ENCODE data around the gene ERBB4.

The ERBB4 gene

GRCh38 chr2:211903961-211904360, 634.6 kb downstream of the ERBB4 start:
- no peak for DNase-seq (ENCODE audit: low read depth)

- DNase-seq (ENCODE audit: low read depth): no peak
Measured at GRCh38 chr2:211901226-211901846, 637.3 kb downstream of the ERBB4 start.

GRCh38 chr2:211900518-211900917, 638.1 kb downstream of the ERBB4 start:
- DNase-seq (ENCODE audit: low read depth): no peak

- DNase-seq (ENCODE audit: low read depth): no peak
Measured at GRCh38 chr2:211900000-211900399, 638.6 kb downstream of the ERBB4 start.

GRCh38 chr2:211898702-211899101, 639.9 kb downstream of the ERBB4 start:
- no peak for DNase-seq (ENCODE audit: low read depth)

- no peak for DNase-seq (ENCODE audit: low read depth)
Measured at GRCh38 chr2:211881449-211881848, 657.2 kb downstream of the ERBB4 start.

- DNase-seq (ENCODE audit: low read depth): no peak
Measured at GRCh38 chr2:211879323-211879722, 659.3 kb downstream of the ERBB4 start.

GRCh38 chr2:211877061-211877460, 661.5 kb downstream of the ERBB4 start:
- no peak for DNase-seq (ENCODE audit: low read depth)

- no peak for DNase-seq (ENCODE audit: low read depth)
Measured at GRCh38 chr2:211875488-211875887, 663.1 kb downstream of the ERBB4 start.

- DNase-seq (ENCODE audit: low read depth): no peak
Measured at GRCh38 chr2:211868996-211869533, 669.5 kb downstream of the ERBB4 start.

- DNase-seq (ENCODE audit: low read depth): peak; percentile 4
Measured at GRCh38 chr2:211867845-211868451, 670.7 kb downstream of the ERBB4 start.

GRCh38 chr2:211864328-211864727, 674.3 kb downstream of the ERBB4 start:
- DNase-seq (ENCODE audit: low read depth): no peak

- no peak for DNase-seq (ENCODE audit: low read depth)
Measured at GRCh38 chr2:211860224-211860623, 678.4 kb downstream of the ERBB4 start.

- no peak for DNase-seq (ENCODE audit: low read depth)
Measured at GRCh38 chr2:211854832-211855231, 683.8 kb downstream of the ERBB4 start.

GRCh38 chr2:211846714-211847113, 691.9 kb downstream of the ERBB4 start:
- no peak for DNase-seq (ENCODE audit: low read depth)

- DNase-seq (ENCODE audit: low read depth): no peak
Measured at GRCh38 chr2:211846036-211846400, 692.6 kb downstream of the ERBB4 start.

GRCh38 chr2:211845338-211846035, 693.1 kb downstream of the ERBB4 start:
- no peak for DNase-seq (ENCODE audit: low read depth)

GRCh38 chr2:211837706-211838105, 700.9 kb downstream of the ERBB4 start:
- no peak for DNase-seq (ENCODE audit: low read depth)

GRCh38 chr2:211837206-211837605, 701.4 kb downstream of the ERBB4 start:
- no peak for DNase-seq (ENCODE audit: low read depth)

GRCh38 chr2:211836409-211836808, 702.2 kb downstream of the ERBB4 start:
- DNase-seq (ENCODE audit: low read depth): no peak

- no peak for DNase-seq (ENCODE audit: low read depth)
Measured at GRCh38 chr2:211835695-211836094, 702.9 kb downstream of the ERBB4 start.

GRCh38 chr2:211833582-211834279, 704.9 kb downstream of the ERBB4 start:
- no peak for DNase-seq (ENCODE audit: low read depth)

- DNase-seq (ENCODE audit: low read depth): no peak
Measured at GRCh38 chr2:211829725-211830124, 708.9 kb downstream of the ERBB4 start.

All from EH (cell line).